ENCODE measurements around the gene DNAI1.

GRCh38 chr9:34459941-34460340, 1.3 kb downstream of the DNAI1 start:
- no peak for TF ChIP-seq CTCF (conservative IDR thresholded peaks at IDR 0.05; ENCODE audit: low read depth, low read length)
- TF ChIP-seq EZH2 (IDR thresholded peaks at IDR 0.05; ENCODE audit: low read length, unreplicated experiment) = no peak

Data from PC-3 (cell line).